HepG2 (cell line): ENCODE data around the gene CHKA. TPM values are rescaled to one million over a fixed set of nuclear protein-coding genes. Genes with fewer than 3 reads are reported as not detected.

Source experiments
- FOXP4 ChIP-seq: sonication (generic); formaldehyde crosslinking; IDR thresholded peaks from 2 replicates; pipeline ENCODE4 v1.4.0; 2020; ENCODE audit warnings: missing genetic modification reagents
- PRPF4 ChIP-seq: fragments of 200-400 bp; formaldehyde crosslinking; IDR thresholded peaks from 2 replicates; pipeline ENCODE4 v1.6.1; 2016; ENCODE audit warnings: low read length, low read depth; ENCODE audit not compliant: poor library complexity, severe bottlenecking
- SKI ChIP-seq: fragments of 450-650 bp; IDR thresholded peaks from one replicate; pipeline ENCODE4 v1.6.1; 2018; ENCODE audit warnings: mild to moderate bottlenecking; ENCODE audit not compliant: partially characterized antibody
- ZNF318 ChIP-seq: sonication (generic); formaldehyde crosslinking; IDR thresholded peaks from 2 replicates; pipeline ENCODE4 v1.4.0; 2020; ENCODE audit warnings: mild to moderate bottlenecking, missing genetic modification reagents
- ZNF839 ChIP-seq: sonication (generic); formaldehyde crosslinking; IDR thresholded peaks from 2 replicates; pipeline ENCODE4 v1.4.0; 2020; ENCODE audit warnings: missing genetic modification reagents, mild to moderate bottlenecking, borderline replicate concordance
- polyA plus RNA-seq, 8 experiments: library from polyadenylated mRNA; depleted of rRNA in 3 of 8; stranded (reverse) in 7 of 8; unstranded in 1 of 8; fragments of >200 nt; fragmentation: Illumina TruSeq in 4 of 8; extraction: Trizol in 4 of 8; gene quantifications; 2 replicates each; pipeline versions ENCODE4 v1.2.1 to v1.2.3, GENCODE V29; 2011 to 2016; ENCODE audit warnings: low read depth in 4 of 8, missing spikeins in 1 of 8, mixed read lengths in 1 of 8; ENCODE audit not compliant: insufficient read depth in 1 of 8
- total RNA-seq, 5 experiments: library from RNA; depleted of rRNA; stranded (reverse); fragments of >200 nt; fragmentation: Illumina TruSeq; extraction: Trizol; gene quantifications; 2 replicates each; pipeline ENCODE4 v1.2.3, GENCODE V29; 2016; ENCODE audit warnings: low read depth in 1 of 5
- TF ChIP-seq, protein P1 (sequence below): sonication (generic); formaldehyde crosslinking; conservative IDR thresholded peaks from 2 replicates; pipeline ENCODE4 v1.4.0; 2020; ENCODE audit warnings: missing genetic modification reagents

Gene CHKA
- total and polyA plus RNA-seq, 2 of the 13 experiments (the other 11 are each of a cell fraction or from before 2014, with no cell fraction given) = 71.6 to 92.7 TPM

- TF ChIP-seq ZNF318 (no peak), FOXP4 (CRISPR knock-in tag) (no peak), PRPF4 (no peak), ZNF839 (CRISPR knock-in tag) (no peak), SKI (no peak)
- TF ChIP-seq, protein P1, sequence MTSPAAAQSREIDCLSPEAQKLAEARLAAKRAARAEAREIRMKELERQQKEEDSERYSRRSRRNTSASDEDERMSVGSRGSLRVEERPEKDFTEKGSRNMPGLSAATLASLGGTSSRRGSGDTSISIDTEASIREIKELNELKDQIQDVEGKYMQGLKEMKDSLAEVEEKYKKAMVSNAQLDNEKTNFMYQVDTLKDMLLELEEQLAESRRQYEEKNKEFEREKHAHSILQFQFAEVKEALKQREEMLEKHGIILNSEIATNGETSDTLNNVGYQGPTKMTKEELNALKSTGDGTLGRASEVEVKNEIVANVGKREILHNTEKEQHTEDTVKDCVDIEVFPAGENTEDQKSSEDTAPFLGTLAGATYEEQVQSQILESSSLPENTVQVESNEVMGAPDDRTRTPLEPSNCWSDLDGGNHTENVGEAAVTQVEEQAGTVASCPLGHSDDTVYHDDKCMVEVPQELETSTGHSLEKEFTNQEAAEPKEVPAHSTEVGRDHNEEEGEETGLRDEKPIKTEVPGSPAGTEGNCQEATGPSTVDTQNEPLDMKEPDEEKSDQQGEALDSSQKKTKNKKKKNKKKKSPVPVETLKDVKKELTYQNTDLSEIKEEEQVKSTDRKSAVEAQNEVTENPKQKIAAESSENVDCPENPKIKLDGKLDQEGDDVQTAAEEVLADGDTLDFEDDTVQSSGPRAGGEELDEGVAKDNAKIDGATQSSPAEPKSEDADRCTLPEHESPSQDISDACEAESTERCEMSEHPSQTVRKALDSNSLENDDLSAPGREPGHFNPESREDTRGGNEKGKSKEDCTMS (CRISPR knock-in tag) = no peak
Observed at GRCh38 chr11:68010090-68011041, 110.8 kb downstream of the CHKA start, which contains the start of gene ALDH3B1 (continued).
